HG03378 (cell line): ENCODE data around the gene CLN6.
"Not testable (repeated sequence)": the region's sequence is repeated elsewhere in the genome, so short reads cannot be mapped to it uniquely, and the experiment has no call there.

Experiments used
- ATAC-seq: cut with Tn5 transposase; IDR thresholded peaks from one replicate; pipeline ENCODE4 v1.9.1; 2021; ENCODE audit warnings: mild to moderate bottlenecking, moderate library complexity; ENCODE audit not compliant: unreplicated experiment

The CLN6 gene

GRCh38 chr15:68256675-68257450 lies 27.3 kb upstream of the CLN6 start:
- no peak for ATAC-seq

GRCh38 chr15:68252925-68253534 lies 23.5 kb upstream of the CLN6 start:
- ATAC-seq = no peak

GRCh38 chr15:68249058-68249713 lies 19.7 kb upstream of the CLN6 start:
- ATAC-seq = no peak

GRCh38 chr15:68244235-68244634 lies 14.7 kb upstream of the CLN6 start:
- ATAC-seq = no peak

GRCh38 chr15:68241088-68241935 lies 11.8 kb upstream of the CLN6 start:
- ATAC-seq = no peak

GRCh38 chr15:68239025-68239424 lies 9.5 kb upstream of the CLN6 start:
- ATAC-seq = no peak

GRCh38 chr15:68235022-68235421 lies 5.5 kb upstream of the CLN6 start:
- ATAC-seq = no peak

- not testable (repeated sequence) for ATAC-seq
These were observed 5.0 kb upstream of the CLN6 start for GRCh38 chr15:68234520-68234919.

GRCh38 chr15:68234060-68234459 lies 4.5 kb upstream of the CLN6 start:
- ATAC-seq = no peak

- no peak for ATAC-seq
These were observed 3.4 kb upstream of the CLN6 start for GRCh38 chr15:68232937-68233336.

- ATAC-seq = no peak
These were observed 2.9 kb upstream of the CLN6 start for GRCh38 chr15:68232449-68232848.

- no peak for ATAC-seq
These were observed 1.7 kb upstream of the CLN6 start for GRCh38 chr15:68231102-68231818.

GRCh38 chr15:68230157-68231100 lies 901 bp upstream of the CLN6 start:
- ATAC-seq = no peak

GRCh38 chr15:68228971-68229385 lies 550 bp downstream of the CLN6 start:
- ATAC-seq = peak; percentile 12

- ATAC-seq = no peak
These were observed 1.2 kb downstream of the CLN6 start for GRCh38 chr15:68228143-68228970.

GRCh38 chr15:68227643-68228142 lies 1.8 kb downstream of the CLN6 start:
- ATAC-seq = no peak

GRCh38 chr15:68225442-68225841 lies 4.1 kb downstream of the CLN6 start:
- not testable (repeated sequence) for ATAC-seq

- ATAC-seq = no peak
These were observed 4.8 kb downstream of the CLN6 start for GRCh38 chr15:68224546-68225250.
